B cell (primary cell): ENCODE measurements around the gene SLC7A1. TPM values are rescaled to one million over a fixed set of nuclear protein-coding genes. Genes with fewer than 3 reads are reported as not detected.
A peak's percentile ranks its signal among the peaks of the same experiment; 100 is the strongest.

Experiments
- ATAC-seq: fragments of 200-7000 bp; cut with Tn5 transposase; one replicate; pipeline ENCODE4 v1.10.0; 2021; ENCODE audit warnings: low read depth, mild to moderate bottlenecking, moderate number of reproducible peaks, moderate library complexity
- CTCF ChIA-PET: fragments of 350-600 bp; sonication (Branson Sonifier 250); formaldehyde crosslinking; loops from one replicate; lab custom pipeline; 2021; ENCODE audit warnings: antibody characterized with exemption, inconsistent platforms; lab: Charles Lee
- POLR2A ChIA-PET: fragments of 350-600 bp; sonication (Branson Sonifier 250); formaldehyde crosslinking; loops from one replicate; lab custom pipeline; 2021; ENCODE audit warnings: antibody characterized with exemption; lab: Charles Lee
- DNase-seq: peaks from one replicate; pipeline ENCODE4 v3.0.0; 2013
- H2AFZ ChIP-seq: 2 replicates; pipeline ENCODE4 v1.6.1; 2012; ENCODE audit warnings: mild to moderate bottlenecking, low read depth, low read length; ENCODE audit not compliant: insufficient read depth, poor library complexity, severe bottlenecking
- H3K27ac ChIP-seq, 2 donors: 1 replicate in 1 of 2; 2 replicates in 1 of 2; pipeline ENCODE4 v1.5.1; 2012 to 2013; ENCODE audit warnings: low read length in 2 of 2, mild to moderate bottlenecking in 2 of 2, moderate library complexity in 1 of 2
- H3K27me3 ChIP-seq, 4 experiments: fragments of 200-600 bp in 1 of 4; sonication (generic) in 1 of 4; replicated peaks in 1 of 4; 1 replicate in 2 of 4; 2 replicates in 2 of 4; pipeline versions ENCODE4 v1.6.1 to v1.7.0; 2013 to 2016; ENCODE audit warnings: low read length in 3 of 4, mild to moderate bottlenecking in 2 of 4, mixed read lengths in 1 of 4, moderate library complexity in 1 of 4; ENCODE audit not compliant: insufficient read depth in 4 of 4, control insufficient read depth in 3 of 4; ENCODE audit errors: control extremely low read depth in 1 of 4
- H3K36me3 ChIP-seq, 2 experiments: replicated peaks in 1 of 2; 1 replicate in 1 of 2; 2 replicates in 1 of 2; pipeline versions ENCODE4 v1.6.1 to v1.7.1; 2013; ENCODE audit warnings: low read length in 1 of 2; ENCODE audit not compliant: insufficient read depth in 2 of 2, control insufficient read depth in 1 of 2; ENCODE audit errors: control extremely low read depth in 1 of 2, extremely low read depth in 1 of 2
- H3K4me1 ChIP-seq, 2 donors: fragments of 200-600 bp in 1 of 2; sonication (generic) in 1 of 2; 1 replicate in 1 of 2; 2 replicates in 1 of 2; pipeline versions ENCODE4 v1.5.1 to v1.6.1; 2013 to 2017; ENCODE audit warnings: low read length in 2 of 2; ENCODE audit not compliant: control insufficient read depth in 2 of 2, insufficient read depth in 2 of 2
- H3K4me2 ChIP-seq: replicated peaks from 2 replicates; pipeline ENCODE3; 2012; ENCODE audit warnings: mild to moderate bottlenecking, low read depth, low read length; ENCODE audit not compliant: poor library complexity, severe bottlenecking
- H3K4me3 ChIP-seq, 5 experiments: fragments of 200-600 bp in 1 of 5; sonication (generic) in 1 of 5; 1 replicate in 3 of 5; 2 replicates in 2 of 5; pipeline versions ENCODE4 v1.5.1 to v1.7.0; 2011 to 2016; ENCODE audit warnings: low read length in 4 of 5, mild to moderate bottlenecking in 4 of 5, low read depth in 2 of 5, control low read depth in 1 of 5, moderate library complexity in 1 of 5; ENCODE audit not compliant: insufficient read depth in 1 of 5; ENCODE audit errors: control extremely low read depth in 1 of 5, extremely low read depth in 1 of 5
- H3K79me2 ChIP-seq: fragments of 200-600 bp; sonication (generic); one replicate; pipeline ENCODE4 v1.6.0; 2016; ENCODE audit warnings: low read length; ENCODE audit not compliant: control insufficient read depth, insufficient read depth
- H3K9ac ChIP-seq: fragments of 200-600 bp; sonication (generic); 2 replicates; pipeline ENCODE4 v1.6.1; 2017; ENCODE audit warnings: mild to moderate bottlenecking, low read length, moderate library complexity
- H3K9me3 ChIP-seq, 3 donors: one replicate each; pipeline versions ENCODE4 v1.6.1 to v1.7.1; 2013; ENCODE audit warnings: low read length in 2 of 3; ENCODE audit not compliant: control insufficient read depth in 2 of 3, insufficient read depth in 1 of 3; ENCODE audit errors: control extremely low read depth in 1 of 3
- H4K20me1 ChIP-seq: 2 replicates; pipeline ENCODE4 v1.6.0; 2012; ENCODE audit warnings: mild to moderate bottlenecking, low read length; ENCODE audit not compliant: insufficient read depth, control insufficient read depth, poor library complexity, severe bottlenecking
- H3K27ac Mint-ChIP-seq: one replicate; pipeline ENCODE4 v1.8.0; 2021; ENCODE audit warnings: mixed read lengths
- H3K27me3 Mint-ChIP-seq: one replicate; pipeline ENCODE4 v1.8.0; 2021; ENCODE audit warnings: mixed read lengths
- H3K4me1 Mint-ChIP-seq: one replicate; pipeline ENCODE4 v1.8.0; 2021; ENCODE audit warnings: mixed read lengths
- H3K4me3 Mint-ChIP-seq: one replicate; pipeline ENCODE4 v1.8.0; 2021; ENCODE audit warnings: mixed read lengths
- H3K9me3 Mint-ChIP-seq: one replicate; pipeline ENCODE4 v1.8.0; 2022; ENCODE audit warnings: mixed read lengths; ENCODE audit not compliant: insufficient read depth
- EZH2 ChIP-seq: IDR thresholded peaks from 2 replicates; pipeline ENCODE4 v1.6.1; 2012; ENCODE audit warnings: borderline replicate concordance, low read depth, mild to moderate bottlenecking, moderate library complexity, low read length; ENCODE audit not compliant: insufficient read depth, poor library complexity, severe bottlenecking
- WGBS: methylation state at CpG from one replicate; pipeline ENCODE4 v1.1.5; 2013; ENCODE audit warnings: missing lambda C conversion rate; ENCODE audit not compliant: insufficient coverage; 5-methylcytosine and 5-hydroxymethylcytosine counted together
- intact Hi-C: fragments of 100-400 bp; cut with micrococcal nuclease; formaldehyde crosslinking; loops from one replicate; pipeline ENCODE4 v1.10.0; 2022
- polyA plus RNA-seq: library from polyadenylated mRNA; depleted of rRNA; stranded (reverse); fragments of >200 nt; gene quantifications from 2 replicates; pipeline ENCODE4 v1.2.3, GENCODE V29; 2012
- total RNA-seq, 2 donors: library from RNA; stranded (reverse); fragments of 120-200 nt in 1 of 2; gene quantifications; 1 replicate in 1 of 2; 2 replicates in 1 of 2; pipeline versions ENCODE4 v1.2.3 to v1.2.4, GENCODE V29; 2013 to 2022
- TF ChIP-seq, protein P1 (sequence below): fragments of 200-600 bp; IDR thresholded peaks from one replicate; pipeline ENCODE4 v1.8.0; 2022; ENCODE audit warnings: antibody characterized with exemption, mild to moderate bottlenecking

The SLC7A1 gene
- total and polyA plus RNA-seq, 2 donors (not counting 1 experiment from before 2014, with no cell fraction given): 3.3 to 23.1 TPM

DNA sequence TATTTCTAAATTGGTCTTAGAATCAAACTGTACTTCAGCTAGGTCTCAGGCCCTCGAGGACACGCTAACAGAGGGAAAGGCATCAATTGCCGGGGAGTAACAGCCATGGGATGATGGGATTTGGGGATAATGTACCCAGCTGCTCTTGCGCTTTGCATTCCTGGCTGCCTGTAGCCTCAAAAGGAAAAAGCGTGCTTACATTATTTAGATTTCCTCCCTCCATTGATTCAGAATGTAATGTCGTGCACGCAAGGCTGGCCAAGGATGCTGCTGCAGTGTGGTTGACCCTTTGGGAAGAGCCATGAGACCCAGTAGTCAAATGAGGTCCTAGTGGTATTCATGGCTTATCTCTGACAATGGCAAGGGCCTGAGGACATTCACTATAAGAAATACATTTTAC is 95.1 kb downstream of the SLC7A1 start:
- Histone ChIP-seq H3K4me2 (no peak overlapping the region), H3K9ac (no peak overlapping the region)
- no peak overlapping the region for H3K27ac Mint-ChIP-seq

DNA sequence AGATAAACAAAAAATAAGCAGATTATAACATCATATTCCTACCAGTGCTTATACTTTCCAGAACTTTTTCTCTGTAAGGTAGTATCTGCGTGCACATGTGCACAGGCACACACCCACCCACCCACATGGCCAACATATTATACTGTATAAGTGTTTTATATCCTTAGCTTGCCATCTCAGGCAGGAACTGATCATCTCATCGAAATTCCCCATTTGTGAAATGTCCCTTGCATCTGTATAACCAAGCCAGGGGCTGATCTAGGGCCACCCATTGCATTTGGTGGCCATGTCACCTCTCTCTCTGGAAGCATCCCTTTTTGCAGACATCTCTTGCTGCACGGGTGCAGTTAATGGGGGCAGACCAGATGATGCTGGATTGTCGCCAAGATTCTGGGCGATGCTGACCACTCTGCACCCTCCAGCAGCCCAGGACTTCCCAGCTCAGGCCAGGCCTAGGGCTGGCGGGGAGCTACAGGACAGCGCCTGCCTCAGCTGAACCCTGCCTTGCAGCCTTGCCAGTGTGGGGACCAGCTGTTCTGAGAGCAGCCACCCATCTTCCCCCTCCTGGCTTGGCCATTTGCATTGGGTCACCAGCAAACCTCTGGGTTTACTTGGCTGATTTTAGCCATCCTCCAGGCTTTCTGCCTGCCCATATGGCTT is 95.9 kb downstream of the SLC7A1 start:
- POLR2A ChIA-PET: interaction anchor here (0.7 kb wide), 1 partner anchor 96 kb away, joined by 3 read pairs; the partner anchor contains the start of gene SLC7A1
- Mint-ChIP-seq H3K27me3 (peaks cover 23% of the 10 kb centered on the region), H3K27ac (no peak overlapping the region), H3K4me3 (no peak overlapping the region), H3K4me1 (peaks cover 23% of the 10 kb centered on the region), H3K9me3 (no peaks in the 10 kb centered on the region)
- Histone ChIP-seq H3K79me2 (no peaks in the 10 kb centered on the region), H3K36me3 (no peaks in the 10 kb centered on the region), H3K9ac (no peak overlapping the region), H3K4me2 (no peak overlapping the region), H3K4me1 (peaks cover 29 to 31% of the 10 kb centered on the region in 2 donors), H3K27me3 (peaks cover 0 to 12% (median 7%) of the 10 kb centered on the region in 4 experiments), H3K27ac (no peak overlapping the region), H4K20me1 (no peaks in the 10 kb centered on the region), H3K4me3 (no peak overlapping the region), H2AFZ (no peak overlapping the region), H3K9me3 (no peaks in the 10 kb centered on the region)
- CTCF ChIA-PET: interaction anchor here (0.6 to 6.8 kb wide), 2 partner anchors 9 to 27 kb away, joined by 3 to 53 read pairs; no protein-coding TSS in a partner anchor
- ATAC-seq (no peak), DNase-seq (no peak)
- 86% methylated on average over 6 of the region's 7 CpGs for WGBS
- intact Hi-C loops: loop anchor here (10.0 kb wide), 2 partner anchors 345 to 1235 kb away; partner anchors contain the start of gene ALOX5AP
- no peak for TF ChIP-seq EZH2
- TF ChIP-seq, protein P1, sequence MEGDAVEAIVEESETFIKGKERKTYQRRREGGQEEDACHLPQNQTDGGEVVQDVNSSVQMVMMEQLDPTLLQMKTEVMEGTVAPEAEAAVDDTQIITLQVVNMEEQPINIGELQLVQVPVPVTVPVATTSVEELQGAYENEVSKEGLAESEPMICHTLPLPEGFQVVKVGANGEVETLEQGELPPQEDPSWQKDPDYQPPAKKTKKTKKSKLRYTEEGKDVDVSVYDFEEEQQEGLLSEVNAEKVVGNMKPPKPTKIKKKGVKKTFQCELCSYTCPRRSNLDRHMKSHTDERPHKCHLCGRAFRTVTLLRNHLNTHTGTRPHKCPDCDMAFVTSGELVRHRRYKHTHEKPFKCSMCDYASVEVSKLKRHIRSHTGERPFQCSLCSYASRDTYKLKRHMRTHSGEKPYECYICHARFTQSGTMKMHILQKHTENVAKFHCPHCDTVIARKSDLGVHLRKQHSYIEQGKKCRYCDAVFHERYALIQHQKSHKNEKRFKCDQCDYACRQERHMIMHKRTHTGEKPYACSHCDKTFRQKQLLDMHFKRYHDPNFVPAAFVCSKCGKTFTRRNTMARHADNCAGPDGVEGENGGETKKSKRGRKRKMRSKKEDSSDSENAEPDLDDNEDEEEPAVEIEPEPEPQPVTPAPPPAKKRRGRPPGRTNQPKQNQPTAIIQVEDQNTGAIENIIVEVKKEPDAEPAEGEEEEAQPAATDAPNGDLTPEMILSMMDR: no peak

More for the DNA sequence above, 95.1 kb downstream of the SLC7A1 start:
- Mint-ChIP-seq H3K27me3 (peaks cover 28% of the 10 kb centered on the region), H3K9me3 (no peaks in the 10 kb centered on the region), H3K4me1 (peaks cover 19% of the 10 kb centered on the region), H3K4me3 (peak overlapping the region; percentile 19)
- Histone ChIP-seq H3K79me2 (no peaks in the 10 kb centered on the region), H4K20me1 (no peaks in the 10 kb centered on the region), H3K27me3 (peaks cover 0 to 16% (median 9%) of the 10 kb centered on the region in 4 experiments), H3K4me3 (no peak overlapping the region), H3K9me3 (no peaks in the 10 kb centered on the region), H3K4me1 (peaks cover 22 to 24% of the 10 kb centered on the region in 2 donors), H3K27ac (no peak overlapping the region), H2AFZ (no peak overlapping the region), H3K36me3 (no peaks in the 10 kb centered on the region)
- ChIA-PET POLR2A (no interaction called here), CTCF (interaction anchor here (1.0 to 6.8 kb wide), 2 partner anchors 8 to 632 kb away, joined by 3 to 53 read pairs; no protein-coding TSS in a partner anchor)
- DNase-seq (no peak), ATAC-seq (no peak)
- TF ChIP-seq, protein P1: no peak
- TF ChIP-seq EZH2: no peak
- 90% methylated on average over 2 of the region's 7 CpGs for WGBS
- intact Hi-C loops: loop anchor here (10.0 kb wide), 1 partner anchor 344 kb away; no protein-coding TSS in a partner anchor
